ENCODE measurements around the gene GTF2F2.

DNA sequence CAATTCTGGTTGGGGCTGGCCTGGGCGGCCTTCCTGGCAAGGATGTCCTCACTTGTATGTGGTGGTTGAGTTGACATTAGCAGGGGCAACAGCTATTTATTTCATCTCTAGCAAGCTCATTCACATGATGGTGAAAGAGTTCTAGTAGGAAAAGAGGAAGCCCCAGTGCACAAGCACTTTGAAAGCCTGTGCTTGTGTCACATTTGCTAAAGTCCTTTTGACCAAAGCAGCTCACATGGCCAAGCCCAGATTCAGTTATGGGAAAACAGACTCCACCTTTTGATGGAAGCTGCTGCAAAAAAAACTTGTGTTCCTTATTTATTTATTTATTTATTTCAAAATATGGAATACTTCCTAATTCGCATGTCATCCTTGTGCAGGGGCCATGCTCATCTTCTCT, 17.2 kb downstream of the GTF2F2 start:
- TF ChIP-seq, protein P1, sequence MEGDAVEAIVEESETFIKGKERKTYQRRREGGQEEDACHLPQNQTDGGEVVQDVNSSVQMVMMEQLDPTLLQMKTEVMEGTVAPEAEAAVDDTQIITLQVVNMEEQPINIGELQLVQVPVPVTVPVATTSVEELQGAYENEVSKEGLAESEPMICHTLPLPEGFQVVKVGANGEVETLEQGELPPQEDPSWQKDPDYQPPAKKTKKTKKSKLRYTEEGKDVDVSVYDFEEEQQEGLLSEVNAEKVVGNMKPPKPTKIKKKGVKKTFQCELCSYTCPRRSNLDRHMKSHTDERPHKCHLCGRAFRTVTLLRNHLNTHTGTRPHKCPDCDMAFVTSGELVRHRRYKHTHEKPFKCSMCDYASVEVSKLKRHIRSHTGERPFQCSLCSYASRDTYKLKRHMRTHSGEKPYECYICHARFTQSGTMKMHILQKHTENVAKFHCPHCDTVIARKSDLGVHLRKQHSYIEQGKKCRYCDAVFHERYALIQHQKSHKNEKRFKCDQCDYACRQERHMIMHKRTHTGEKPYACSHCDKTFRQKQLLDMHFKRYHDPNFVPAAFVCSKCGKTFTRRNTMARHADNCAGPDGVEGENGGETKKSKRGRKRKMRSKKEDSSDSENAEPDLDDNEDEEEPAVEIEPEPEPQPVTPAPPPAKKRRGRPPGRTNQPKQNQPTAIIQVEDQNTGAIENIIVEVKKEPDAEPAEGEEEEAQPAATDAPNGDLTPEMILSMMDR (conservative IDR thresholded peaks at IDR 0.05; ENCODE audit: low read depth, low read length), result no peak
- TF ChIP-seq EZH2 (IDR thresholded peaks at IDR 0.05; ENCODE audit: borderline replicate concordance, low read depth, low read length, poor library complexity, severe bottlenecking), result no peak
